ENCODE measurements around the gene WNT3A.

Gene WNT3A

GRCh38 chr1:228076796-228077430 lies 70.1 kb downstream of the WNT3A start:
- Histone ChIP-seq H4K20me1 (ENCODE audit: insufficient read depth, low read length) (no peaks in the 10 kb centered on the region), H3K4me1 (ENCODE audit: insufficient read depth, low read length, severe bottlenecking) (peaks cover 13% of the 10 kb centered on the region), H3F3A (ENCODE audit: insufficient read depth, low read length) (no peaks in the 10 kb centered on the region), H3K4me3 (ENCODE audit: low read depth, low read length, poor library complexity, severe bottlenecking) (no peak overlapping the region), H3K9me2 (ENCODE audit: low read depth, low read length) (no peaks in the 10 kb centered on the region), H2AFZ (ENCODE audit: low read length) (no peak overlapping the region), H3K27me3 (ENCODE audit: insufficient read depth, low read length) (peaks cover 4% of the 10 kb centered on the region; the same call in 1 of the 2 replicates), H3K36me3 (ENCODE audit: insufficient read depth, low read length) (no peaks in the 10 kb centered on the region; the same call in none of the 2 replicates), H3K9me3 (ENCODE audit: low read length) (no peaks in the 10 kb centered on the region), H3K79me2 (ENCODE audit: insufficient read depth, low read length) (no peaks in the 10 kb centered on the region), H3K27ac (ENCODE audit: low read depth, low read length, poor library complexity, severe bottlenecking) (no peak overlapping the region), H3K4me2 (ENCODE audit: low read length) (no peak overlapping the region), H3K9ac (ENCODE audit: low read length) (no peak overlapping the region)
- TF ChIP-seq EZH2 (IDR thresholded peaks at IDR 0.05; ENCODE audit: borderline replicate concordance, low read length) = no peak

DNA sequence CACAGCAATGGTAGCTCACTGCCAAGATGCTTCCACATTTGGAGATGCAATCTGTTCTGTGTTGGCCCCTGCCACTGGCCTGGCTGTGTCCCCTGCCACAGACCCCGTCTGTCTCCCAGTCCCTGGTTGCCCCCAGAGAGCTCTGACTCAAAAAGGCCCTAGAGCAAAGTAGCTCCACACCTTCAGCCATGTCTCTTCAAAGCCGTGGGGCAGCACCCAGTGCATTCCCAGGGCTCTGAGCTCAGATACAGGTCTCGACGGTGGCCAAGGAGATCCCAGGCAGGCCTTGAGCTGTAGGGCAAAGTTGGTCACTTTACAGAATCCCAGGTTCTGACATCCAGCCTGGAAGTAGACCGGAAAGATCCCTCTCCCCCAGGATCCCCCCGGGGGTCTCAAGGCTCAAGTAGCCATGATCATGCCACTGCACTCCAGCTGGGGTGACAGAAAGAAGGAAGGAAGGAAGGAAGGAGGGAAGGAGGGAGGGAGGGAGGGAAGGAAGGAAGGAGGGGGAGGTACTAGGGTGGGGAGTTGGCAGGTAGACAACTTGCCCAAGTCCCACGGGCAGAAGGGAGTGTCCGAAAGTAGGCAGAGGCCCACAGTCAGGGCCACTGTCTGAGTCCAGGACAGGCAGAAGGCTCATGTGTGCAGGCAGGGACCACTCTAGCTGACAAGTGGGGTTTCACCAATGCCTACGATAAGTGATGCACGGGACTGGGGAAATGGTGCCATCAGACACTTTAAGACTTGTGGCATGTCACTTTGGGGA lies 71.0 kb downstream of the WNT3A start:
- peaks cover 2% of the 10 kb centered on the region for H3K79me2 ChIP-seq (ENCODE audit: insufficient read depth, low read length)
- no peaks in the 10 kb centered on the region for H4K20me1 ChIP-seq (ENCODE audit: insufficient read depth, low read length)
- H3K4me1 ChIP-seq (ENCODE audit: insufficient read depth, low read length, severe bottlenecking) = peaks cover 13% of the 10 kb centered on the region
- H3K27ac ChIP-seq (ENCODE audit: low read depth, low read length, poor library complexity, severe bottlenecking) = no peak overlapping the region
- H3K4me2 ChIP-seq (ENCODE audit: low read length) = no peak overlapping the region
- H3K9me2 ChIP-seq (ENCODE audit: low read depth, low read length) = no peaks in the 10 kb centered on the region
- no peak overlapping the region for H3K4me3 ChIP-seq (ENCODE audit: low read depth, low read length, poor library complexity, severe bottlenecking)
- no peaks in the 10 kb centered on the region; the same call in none of the 2 replicates for H3K36me3 ChIP-seq (ENCODE audit: insufficient read depth, low read length)
- no peaks in the 10 kb centered on the region for H3F3A ChIP-seq (ENCODE audit: insufficient read depth, low read length)
- peaks cover 4% of the 10 kb centered on the region; the same call in 1 of the 2 replicates for H3K27me3 ChIP-seq (ENCODE audit: insufficient read depth, low read length)
- H3K9ac ChIP-seq (ENCODE audit: low read length) = no peak overlapping the region
- H3K9me3 ChIP-seq (ENCODE audit: low read length) = no peaks in the 10 kb centered on the region
- TF ChIP-seq EZH2 (IDR thresholded peaks at IDR 0.05; ENCODE audit: borderline replicate concordance, low read length) (no peak), CTCF (IDR thresholded peaks at IDR 0.05; ENCODE audit: low read length) (no peak)
- no peak overlapping the region for H2AFZ ChIP-seq (ENCODE audit: low read length)

GRCh38 chr1:228079013-228079412 lies 72.2 kb downstream of the WNT3A start:
- H4K20me1 ChIP-seq (ENCODE audit: insufficient read depth, low read length) = no peaks in the 10 kb centered on the region
- no peak overlapping the region for H3K4me2 ChIP-seq (ENCODE audit: low read length)
- H3F3A ChIP-seq (ENCODE audit: insufficient read depth, low read length) = no peaks in the 10 kb centered on the region
- peaks cover 15% of the 10 kb centered on the region for H3K79me2 ChIP-seq (ENCODE audit: insufficient read depth, low read length)
- no peak overlapping the region for H3K9ac ChIP-seq (ENCODE audit: low read length)
- peaks cover 15% of the 10 kb centered on the region for H3K4me1 ChIP-seq (ENCODE audit: insufficient read depth, low read length, severe bottlenecking)
- TF ChIP-seq CTCF (IDR thresholded peaks at IDR 0.05; ENCODE audit: low read length) = no peak
- no peak for TF ChIP-seq EZH2 (IDR thresholded peaks at IDR 0.05; ENCODE audit: borderline replicate concordance, low read length)
- H3K9me3 ChIP-seq (ENCODE audit: low read length) = no peaks in the 10 kb centered on the region
- H3K27me3 ChIP-seq (ENCODE audit: insufficient read depth, low read length) = peaks cover 4% of the 10 kb centered on the region; the same call in 1 of the 2 replicates
- H3K27ac ChIP-seq (ENCODE audit: low read depth, low read length, poor library complexity, severe bottlenecking) = no peak overlapping the region
- H3K9me2 ChIP-seq (ENCODE audit: low read depth, low read length) = no peaks in the 10 kb centered on the region
- H3K4me3 ChIP-seq (ENCODE audit: low read depth, low read length, poor library complexity, severe bottlenecking) = no peak overlapping the region
- no peak overlapping the region for H2AFZ ChIP-seq (ENCODE audit: low read length)
- H3K36me3 ChIP-seq (ENCODE audit: insufficient read depth, low read length) = no peaks in the 10 kb centered on the region; the same call in none of the 2 replicates

Measured in OCI-LY1 (cell line).